NCI-H187 treated with DMSO at 0.1 percent for 48 hours (cell line): ENCODE data around the gene APOC1.
"Not testable (repeated sequence)": the region's sequence is repeated elsewhere in the genome, so short reads cannot be mapped to it uniquely, and the experiment has no call there.

Experiments used
- DNase-seq: peaks from one replicate; lab custom pipeline; 2025; lab: John Stamatoyannopoulos, UW

Gene APOC1

DNA sequence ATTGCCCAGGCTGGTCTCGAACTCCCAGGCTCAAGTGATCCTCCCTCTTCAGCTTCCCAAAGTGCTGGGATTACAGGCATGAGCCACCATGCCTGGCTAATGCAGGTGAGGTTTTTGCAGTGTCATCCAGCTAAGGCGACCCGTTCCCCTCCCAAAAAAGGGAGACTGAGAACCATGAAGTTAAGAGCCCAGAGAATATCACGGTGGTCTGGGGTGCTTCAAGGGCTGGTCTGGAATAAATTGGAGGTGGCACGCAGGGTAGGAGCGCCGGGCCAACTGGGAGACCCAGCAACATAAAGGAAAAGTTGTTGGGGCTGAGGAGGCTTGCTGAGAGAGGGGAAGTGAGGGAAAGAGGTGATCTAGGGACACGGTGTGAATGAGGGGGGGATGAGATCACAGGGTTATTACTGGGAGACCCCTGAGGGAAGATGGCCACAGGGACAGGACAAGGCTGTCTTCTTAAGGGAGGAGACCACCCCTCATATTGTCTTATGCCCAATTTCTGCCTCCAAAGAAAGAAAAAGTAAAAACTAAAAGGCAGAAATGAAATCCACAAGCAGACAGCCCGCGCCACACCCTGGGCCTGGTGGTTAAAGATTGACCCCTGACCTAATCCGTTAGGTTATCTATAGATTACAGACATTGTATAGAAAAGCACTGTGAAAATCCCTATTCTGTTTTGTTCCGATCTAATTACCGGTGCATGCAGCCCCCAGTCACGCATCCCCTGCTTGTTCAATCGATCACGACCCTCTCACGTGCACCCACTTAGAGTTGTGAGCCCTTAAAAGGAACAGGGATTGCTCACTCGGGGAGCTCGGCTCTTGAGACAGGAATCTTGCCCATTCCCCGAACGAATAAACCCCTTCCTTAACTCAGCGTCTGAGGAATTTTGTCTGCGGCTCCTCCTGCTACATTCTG lies 636 bp upstream of the APOC1 start:
- DNase-seq, result not testable (repeated sequence)

GRCh38 chr19:44924243-44924725 lies 9.9 kb downstream of the APOC1 start:
- DNase-seq, result no peak

GRCh38 chr19:44925114-44925891 lies 10.9 kb downstream of the APOC1 start:
- DNase-seq, result no peak

DNA sequence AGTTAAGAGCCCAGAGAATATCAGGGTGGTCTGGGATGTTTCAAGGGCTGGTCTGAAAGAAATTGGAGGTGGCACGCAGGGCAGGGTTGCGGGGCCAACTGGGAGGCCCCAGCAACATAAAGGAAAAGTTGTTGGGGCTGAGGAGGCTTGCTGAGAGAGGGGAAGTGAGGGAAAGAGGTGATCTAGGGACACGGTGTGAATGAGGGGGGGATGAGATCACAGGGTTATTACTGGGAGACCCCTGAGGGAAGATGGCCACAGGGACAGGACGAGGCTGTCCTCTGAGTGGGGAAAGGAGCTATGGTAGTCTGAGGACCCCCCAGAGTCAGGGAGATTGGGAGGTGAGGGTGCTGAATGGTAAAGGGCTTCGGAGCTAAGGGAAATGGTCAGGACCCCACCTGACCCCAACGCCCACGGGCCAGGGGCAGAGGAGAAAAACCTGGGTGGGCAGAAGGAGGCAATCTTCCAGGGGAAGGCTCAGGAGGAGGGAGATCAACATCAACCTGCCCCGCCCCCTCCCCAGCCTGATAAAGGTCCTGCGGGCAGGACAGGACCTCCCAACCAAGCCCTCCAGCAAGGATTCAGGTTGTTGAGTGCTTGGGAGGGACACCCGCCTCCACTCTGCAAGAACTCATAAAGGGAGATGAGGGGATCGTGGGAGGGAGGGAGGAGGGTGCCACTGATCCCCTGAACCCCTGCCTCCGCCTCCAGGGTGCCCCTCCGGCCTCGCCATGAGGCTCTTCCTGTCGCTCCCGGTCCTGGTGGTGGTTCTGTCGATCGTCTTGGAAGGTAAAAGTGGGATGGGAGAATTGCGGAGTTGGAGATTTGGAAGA lies 12.1 kb downstream of the APOC1 start:
- DNase-seq, result not testable (repeated sequence)

DNA sequence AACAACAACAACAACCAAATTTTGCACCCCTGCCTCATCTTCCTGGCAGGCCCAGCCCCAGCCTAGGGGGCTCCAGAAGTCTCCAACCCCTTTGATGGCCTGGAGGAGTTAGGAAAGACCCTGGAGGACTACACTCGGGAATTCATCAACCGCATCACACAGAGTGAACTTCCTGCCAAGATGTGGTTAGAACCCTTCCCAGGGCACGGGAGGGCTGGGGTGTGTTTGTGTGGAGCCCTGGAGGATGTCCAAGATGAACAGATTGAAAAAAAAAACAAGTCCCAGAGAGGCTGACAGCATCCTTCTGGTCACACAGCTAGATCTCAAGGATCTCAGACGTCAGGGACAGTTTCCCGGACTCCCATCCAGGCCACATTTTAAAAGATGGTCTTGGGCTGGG lies 13.3 kb downstream of the APOC1 start:
- DNase-seq, result no peak

- no peak for DNase-seq
Measured at GRCh38 chr19:44930088-44930487, 15.7 kb downstream of the APOC1 start.

DNA sequence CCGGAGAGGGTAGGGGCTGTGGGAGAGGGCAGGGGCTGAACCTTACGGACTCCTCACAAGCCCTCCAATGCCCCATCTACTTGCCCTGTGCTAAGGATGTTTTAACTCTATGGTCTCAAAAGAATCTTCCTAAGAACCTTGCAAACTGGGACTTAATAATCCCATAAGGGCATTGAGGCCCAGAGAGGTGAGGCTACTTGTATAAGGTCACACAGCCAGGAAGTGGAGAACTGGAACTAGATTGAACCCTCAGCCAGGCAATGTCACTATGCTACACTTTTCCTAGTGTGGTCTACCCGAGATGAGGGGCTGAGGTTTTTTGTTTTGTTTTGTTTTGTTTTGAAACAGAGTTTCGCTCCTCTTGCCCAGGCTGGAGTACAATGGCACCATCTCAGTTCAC lies 17.1 kb downstream of the APOC1 start:
- DNase-seq, result no peak

DNA sequence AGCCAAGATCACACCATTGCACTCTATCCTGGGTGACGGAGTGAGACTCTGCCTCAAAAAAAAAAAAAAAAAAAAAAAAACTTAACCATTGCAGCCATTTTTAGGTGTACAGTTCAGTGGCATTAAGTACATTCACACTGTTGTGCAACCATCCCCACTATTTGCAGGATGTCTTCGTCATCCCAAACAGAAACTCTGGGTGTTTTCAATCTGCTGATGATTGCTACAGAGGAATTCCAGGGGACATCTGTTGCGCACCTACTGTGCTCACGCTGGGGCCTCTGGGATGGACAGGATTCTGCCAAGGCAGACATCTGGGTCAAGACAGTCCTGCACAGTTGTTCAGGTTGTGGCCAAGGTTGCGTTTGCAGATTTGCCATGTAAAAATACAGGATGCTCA lies 25.3 kb downstream of the APOC1 start:
- DNase-seq, result no peak

DNA sequence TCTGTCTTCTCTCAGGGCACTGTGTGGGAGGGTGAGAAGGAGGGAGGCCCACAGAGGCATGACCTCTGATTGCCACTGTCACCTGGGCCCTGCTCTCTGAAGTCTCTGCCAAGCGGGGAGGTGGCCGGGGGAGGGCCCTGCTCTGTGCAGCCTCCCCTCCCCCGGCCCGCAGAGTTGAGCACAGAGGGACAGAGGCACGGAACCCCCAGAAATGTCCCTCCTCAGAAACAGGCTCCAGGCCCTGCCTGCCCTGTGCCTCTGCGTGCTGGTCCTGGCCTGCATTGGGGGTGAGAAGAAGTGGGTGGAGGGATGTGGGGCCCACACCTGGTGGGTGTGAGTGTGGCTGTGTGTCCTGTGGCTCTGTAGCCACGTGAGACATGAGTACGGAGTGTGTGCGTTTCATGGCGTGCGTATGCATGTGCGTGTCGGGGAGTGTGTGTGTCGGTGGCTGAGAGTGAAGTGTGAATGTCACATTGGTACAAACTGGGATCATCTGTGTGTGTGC lies 27.7 kb downstream of the APOC1 start, which contains the start of gene APOC4:
TSS of gene APOC4 (plus strand) at position 171 of the 505 bp plus-strand sequence. CDS start at position 212, 41 bp downstream.
- DNase-seq, result no peak

DNA sequence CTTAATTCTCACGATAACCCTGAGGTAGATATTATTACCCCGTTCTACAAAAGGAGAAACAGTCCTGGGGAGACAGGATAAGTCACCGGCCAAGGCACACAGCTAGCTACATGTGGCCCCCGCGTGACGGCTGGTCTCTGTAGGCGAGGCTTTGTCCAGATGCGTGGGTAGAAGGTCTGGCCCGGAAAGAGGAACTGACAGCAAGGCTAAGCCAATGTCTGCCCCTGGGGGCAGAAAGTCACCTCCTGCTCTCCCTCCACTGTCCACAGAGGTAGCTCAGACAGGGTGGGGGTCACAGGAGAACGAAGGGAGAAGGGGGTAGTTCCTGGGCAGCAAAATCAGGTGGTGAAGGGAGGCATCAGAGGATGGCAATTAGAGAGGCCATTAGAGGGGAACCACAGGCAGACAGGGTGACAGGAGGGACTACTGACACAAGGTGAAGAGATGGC lies 29.4 kb downstream of the APOC1 start:
- DNase-seq, result no peak

DNA sequence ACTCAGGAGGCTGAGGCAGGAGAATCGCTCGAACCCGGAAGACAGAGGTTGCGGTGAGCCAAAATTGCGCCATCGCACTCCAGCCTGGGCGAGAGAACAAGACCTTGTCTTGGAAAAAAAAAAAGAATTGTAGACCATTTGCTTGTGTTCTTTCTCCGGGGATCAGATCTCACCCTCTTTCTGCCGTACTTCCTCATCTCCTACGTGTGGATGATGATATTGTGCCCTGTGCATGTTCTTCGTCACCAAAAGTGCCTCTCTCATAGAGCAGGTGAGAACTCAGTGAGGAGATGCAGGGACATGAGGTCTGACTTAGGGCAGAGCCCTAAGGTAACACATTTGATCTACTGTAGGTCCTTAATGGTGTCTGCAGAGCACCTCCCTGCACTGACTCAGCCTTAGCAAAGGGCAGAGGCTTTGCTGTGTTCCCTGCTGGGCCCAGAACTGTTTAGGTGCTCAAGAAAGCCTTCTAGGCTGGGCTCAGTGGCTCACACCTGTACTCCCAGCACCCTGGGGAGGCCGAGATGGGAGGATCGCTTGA lies 32.7 kb downstream of the APOC1 start:
- no peak for DNase-seq

- no peak for DNase-seq
Measured at GRCh38 chr19:44948237-44948636, 33.8 kb downstream of the APOC1 start.

DNA sequence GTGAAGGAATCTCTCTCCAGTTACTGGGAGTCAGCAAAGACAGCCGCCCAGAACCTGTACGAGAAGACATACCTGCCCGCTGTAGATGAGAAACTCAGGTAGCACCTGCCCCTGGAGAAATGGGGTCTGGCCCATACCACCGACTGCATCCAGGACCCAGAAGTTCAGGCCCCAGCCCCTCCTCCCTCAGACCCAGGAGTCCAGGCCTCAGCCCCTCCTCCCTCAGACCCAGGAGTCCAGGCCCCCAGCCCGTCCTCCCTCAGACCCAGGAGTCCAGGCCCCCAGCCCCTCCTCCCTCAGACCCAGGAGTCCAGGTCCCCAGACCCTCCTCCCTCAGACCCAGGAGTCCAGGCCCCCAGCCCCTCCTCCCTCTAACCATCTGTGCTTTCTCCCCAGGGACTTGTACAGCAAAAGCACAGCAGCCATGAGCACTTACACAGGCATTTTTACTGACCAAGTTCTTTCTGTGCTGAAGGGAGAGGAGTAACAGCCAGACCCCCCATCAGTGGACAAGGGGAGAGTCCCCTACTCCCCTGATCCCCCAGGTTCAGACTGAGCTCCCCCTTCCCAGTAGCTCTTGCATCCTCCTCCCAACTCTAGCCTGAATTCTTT lies 34.5 kb downstream of the APOC1 start:
- DNase-seq, result no peak

- no peak for DNase-seq
Measured at GRCh38 chr19:44949550-44949949, 35.1 kb downstream of the APOC1 start.

DNA sequence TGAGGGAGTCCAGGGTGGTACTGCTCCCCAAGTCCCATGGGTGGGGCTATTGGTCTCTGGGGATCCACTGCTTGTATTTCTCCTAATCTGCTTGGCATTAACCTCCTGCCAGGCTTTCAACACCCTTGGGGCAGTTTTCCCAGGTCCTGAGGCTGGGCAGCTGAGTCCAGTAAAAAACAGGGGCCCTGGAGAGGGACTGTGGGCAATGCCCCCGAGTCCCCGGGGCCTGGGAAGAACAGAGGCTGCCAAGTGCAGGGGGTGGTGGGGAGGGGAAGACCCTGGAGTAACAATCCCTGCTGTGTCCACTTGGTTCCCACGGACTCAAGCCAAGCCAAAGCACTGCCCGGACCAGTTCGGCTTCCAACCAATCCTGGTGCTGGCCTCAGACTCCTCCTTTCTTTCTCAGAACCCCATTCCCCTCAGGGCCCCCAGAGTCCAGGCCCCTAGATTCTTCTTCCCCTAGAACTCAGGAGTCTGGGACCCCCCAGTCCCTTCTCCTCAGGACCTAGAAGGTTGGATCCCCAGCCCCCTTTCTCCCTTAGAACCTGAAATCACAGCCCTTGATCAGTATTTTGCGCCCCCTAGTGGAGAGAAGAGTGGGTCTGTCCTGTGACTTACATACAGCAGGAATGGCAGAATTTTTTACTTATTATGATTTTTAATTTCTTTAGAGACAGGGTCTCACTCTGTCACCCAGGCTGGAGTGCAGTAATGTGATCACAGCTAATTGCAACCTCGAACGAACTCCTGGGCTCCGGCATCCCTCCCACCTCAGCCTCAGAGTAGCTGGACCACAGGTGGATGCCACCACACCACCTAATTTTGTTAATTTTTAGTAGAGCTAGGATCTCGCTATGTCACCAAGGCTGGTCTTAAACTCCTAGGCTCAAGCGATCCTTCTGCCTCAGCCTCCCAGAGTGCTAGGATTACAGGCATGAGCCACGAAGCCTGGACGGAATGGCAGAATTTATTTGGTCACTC lies 37.1 kb downstream of the APOC1 start:
- no peak for DNase-seq

DNA sequence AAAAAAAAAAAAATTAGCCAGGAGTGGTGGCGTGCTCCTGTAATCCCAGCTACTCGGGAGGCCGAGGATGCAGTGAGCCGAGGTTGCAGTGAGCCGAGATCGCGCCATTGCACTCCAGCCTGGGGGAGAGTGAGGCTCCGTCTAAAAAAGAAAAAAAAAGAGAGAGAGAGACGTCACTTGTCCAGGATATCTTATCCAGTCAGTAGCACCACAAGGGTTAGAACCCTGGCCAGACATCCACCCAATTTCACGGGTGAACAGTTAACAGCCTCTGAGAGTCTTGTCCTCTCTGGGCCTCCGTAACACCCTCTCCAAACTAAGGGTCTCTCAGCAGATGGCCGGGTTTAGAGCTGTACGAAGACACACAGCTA lies 39.9 kb downstream of the APOC1 start:
- DNase-seq, result no peak

DNA sequence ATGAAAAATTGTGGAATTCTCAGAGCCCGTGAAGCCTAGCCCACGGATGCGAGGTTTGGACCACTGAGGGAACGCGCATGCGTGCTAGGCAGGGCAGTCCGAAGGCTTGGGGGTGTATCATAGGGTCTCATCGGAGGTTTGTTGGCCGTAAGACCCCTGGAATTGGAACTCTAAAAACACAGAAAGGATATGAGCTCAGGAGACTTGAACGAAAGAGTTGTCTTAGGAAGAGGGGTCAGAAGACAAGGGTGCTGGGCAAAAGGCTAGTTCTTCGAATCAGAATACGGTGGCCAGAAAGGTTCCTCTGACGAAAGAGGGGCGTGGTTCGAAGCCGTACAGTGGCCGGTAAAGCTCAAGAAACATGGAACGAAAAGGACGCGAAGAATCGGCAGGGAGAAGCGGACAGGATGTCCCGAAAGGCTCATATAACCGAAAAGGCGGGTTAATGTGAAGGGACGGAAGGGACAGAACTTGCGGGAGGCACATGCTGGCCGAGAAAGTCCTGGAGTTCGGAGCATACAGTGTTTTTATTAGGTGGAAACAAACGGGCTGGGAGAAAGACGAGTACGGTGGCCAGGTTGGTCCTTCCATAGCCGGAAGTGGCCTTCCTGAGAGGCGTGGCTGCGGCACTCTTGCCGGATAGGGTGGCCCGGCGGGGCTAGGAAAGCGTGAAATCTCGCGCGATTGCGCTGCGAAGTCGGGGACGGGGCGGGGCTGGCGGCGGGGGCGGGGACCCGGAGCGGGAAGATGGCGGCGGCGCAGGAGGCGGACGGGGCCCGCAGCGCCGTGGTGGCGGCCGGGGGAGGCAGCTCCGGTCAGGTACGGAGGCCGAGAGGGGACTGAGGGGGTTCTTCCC lies 40.5 kb downstream of the APOC1 start, which contains the start of gene CLPTM1:
TSS of gene CLPTM1 (plus strand) at position 732 of the 856 bp plus-strand sequence. CDS start at position 748, 16 bp downstream.
- DNase-seq, result peak; percentile 73
